Measurements from ENCODE around the gene RELL2.

- TF ChIP-seq CTCF (IDR thresholded peaks at IDR 0.05; ENCODE audit: insufficient read depth, low read length) (no peak), POLR2AphosphoS5 (IDR thresholded peaks at IDR 0.05; ENCODE audit: low read depth) (no peak), REST (IDR thresholded peaks at IDR 0.05; ENCODE audit: insufficient replicate concordance, low read depth) (no peak), SPI1 (IDR thresholded peaks at IDR 0.05; ENCODE audit: borderline replicate concordance, low read depth) (no peak), GABPA (IDR thresholded peaks at IDR 0.05; ENCODE audit: low read depth) (no peak)
These were observed 738 bp upstream of the RELL2 start for GRCh38 chr5:141636106-141636412.
